Hepatocyte (in vitro differentiated cells): ENCODE data around the gene ARHGAP22. TPM values are rescaled to one million over a fixed set of nuclear protein-coding genes. Genes with fewer than 3 reads are reported as not detected.

Source experiments
- DNase-seq: peaks from one replicate; pipeline ENCODE4 v3.0.0-alpha.2; 2016; ENCODE audit warnings: low spot score
- H2AFZ ChIP-seq: fragments of 200-600 bp; sonication (generic); 2 replicates; pipeline ENCODE4 v1.6.0; 2016; ENCODE audit warnings: antibody characterized with exemption, mild to moderate bottlenecking
- H3K27ac ChIP-seq: fragments of 200-600 bp; sonication (generic); 2 replicates; pipeline ENCODE4 v1.5.1; 2016; ENCODE audit warnings: mild to moderate bottlenecking
- H3K27me3 ChIP-seq: fragments of 200-600 bp; sonication (generic); 2 replicates; pipeline ENCODE4 v1.6.1; 2016
- H3K36me3 ChIP-seq: fragments of 200-600 bp; sonication (generic); replicated peaks from 2 replicates; pipeline ENCODE4 v1.5.1; 2016; ENCODE audit warnings: low read depth; ENCODE audit not compliant: insufficient read depth
- H3K4me1 ChIP-seq: fragments of 200-600 bp; sonication (generic); 2 replicates; pipeline ENCODE4 v1.5.1; 2016; ENCODE audit warnings: mild to moderate bottlenecking, moderate library complexity; ENCODE audit not compliant: insufficient read depth
- H3K4me2 ChIP-seq: fragments of 200-600 bp; sonication (generic); 2 replicates; pipeline ENCODE4 v1.6.0; 2016
- H3K4me3 ChIP-seq: fragments of 200-600 bp; sonication (generic); 2 replicates; pipeline ENCODE4 v1.5.1; 2016; ENCODE audit warnings: mild to moderate bottlenecking
- H3K79me2 ChIP-seq: fragments of 200-600 bp; sonication (generic); 2 replicates; pipeline ENCODE4 v1.6.0; 2017; ENCODE audit warnings: mild to moderate bottlenecking
- H3K9me2 ChIP-seq: fragments of 200-600 bp; sonication (generic); replicated peaks from 2 replicates; pipeline ENCODE4 v1.6.0; 2017; ENCODE audit warnings: mild to moderate bottlenecking; ENCODE audit not compliant: insufficient read depth
- H3K9me3 ChIP-seq: fragments of 200-600 bp; sonication (generic); 2 replicates; pipeline ENCODE4 v1.5.1; 2016; ENCODE audit warnings: low read depth, mild to moderate bottlenecking
- H4K20me1 ChIP-seq: fragments of 200-600 bp; sonication (generic); 2 replicates; pipeline ENCODE4 v1.6.0; 2016; ENCODE audit warnings: mild to moderate bottlenecking; ENCODE audit not compliant: insufficient read depth, poor library complexity, severe bottlenecking
- CTCF ChIP-seq: fragments of 200-600 bp; sonication (generic); IDR thresholded peaks from 2 replicates; pipeline ENCODE4 v1.5.1; 2016; ENCODE audit warnings: antibody characterized with exemption, mild to moderate bottlenecking; ENCODE audit not compliant: poor library complexity
- EZH2 ChIP-seq: fragments of 200-600 bp; sonication (generic); IDR thresholded peaks from 2 replicates; pipeline ENCODE4 v1.6.1; 2016; ENCODE audit warnings: antibody characterized with exemption, mild to moderate bottlenecking, borderline replicate concordance
- EZH2phosphoT487 ChIP-seq: fragments of 200-600 bp; sonication (generic); IDR thresholded peaks from one replicate; pipeline ENCODE4 v1.6.1; 2018; ENCODE audit warnings: antibody characterized with exemption, mild to moderate bottlenecking, low read depth, moderate library complexity; ENCODE audit not compliant: unreplicated experiment, severe bottlenecking
- WGBS: methylation state at CpG from one replicate; pipeline ENCODE4 v1.1.6; 2016; ENCODE audit warnings: low lambda C conversion rate; ENCODE audit errors: missing lambda C conversion rate; 5-methylcytosine and 5-hydroxymethylcytosine counted together
- polyA plus RNA-seq: library from polyadenylated mRNA; unstranded; fragments of >200 nt; fragmentation: Nextera tagmentation; extraction: Ambion mirVana; gene quantifications from 2 replicates; pipeline ENCODE4 v1.2.1, GENCODE V29; 2016
- total RNA-seq: library from RNA; depleted of rRNA; stranded (reverse); fragments of >200 nt; gene quantifications from 2 replicates; pipeline ENCODE4 v1.2.3, GENCODE V29; 2014

ARHGAP22 gene
- total and polyA plus RNA-seq, 2 experiments from 2014 or later: 1.7 to 1.8 TPM

- no peak overlapping the region for H3K4me3 ChIP-seq
- no peaks in the 10 kb centered on the region for H3K9me3 ChIP-seq
- no peak for TF ChIP-seq CTCF
- TF ChIP-seq EZH2: no peak
- no peak for TF ChIP-seq EZH2phosphoT487
- DNase-seq: no peak
- WGBS: 70% methylated on average over 3 of the region's 3 CpGs
- H3K9me2 ChIP-seq: no peaks in the 10 kb centered on the region
- H3K36me3 ChIP-seq: no peaks in the 10 kb centered on the region
- no peak overlapping the region for H3K27ac ChIP-seq
- no peak overlapping the region for H2AFZ ChIP-seq
- H3K4me1 ChIP-seq: peaks cover 31% of the 10 kb centered on the region
- H3K27me3 ChIP-seq: no peaks in the 10 kb centered on the region
- H3K4me2 ChIP-seq: no peak overlapping the region
- H4K20me1 ChIP-seq: no peaks in the 10 kb centered on the region
- no peaks in the 10 kb centered on the region for H3K79me2 ChIP-seq
Observed at GRCh38 chr10:48472501-48473069, 132.3 kb downstream of the ARHGAP22 start.

- no peak for TF ChIP-seq CTCF
- no peak for TF ChIP-seq EZH2phosphoT487
- no peak for TF ChIP-seq EZH2
- Histone ChIP-seq H3K9me3 (no peaks in the 10 kb centered on the region), H3K27me3 (no peaks in the 10 kb centered on the region), H3K4me1 (peaks cover 33% of the 10 kb centered on the region), H3K79me2 (no peaks in the 10 kb centered on the region), H3K4me3 (no peak overlapping the region), H2AFZ (no peak overlapping the region), H3K4me2 (peak overlapping the region; percentile 7), H3K9me2 (no peaks in the 10 kb centered on the region), H3K36me3 (no peaks in the 10 kb centered on the region), H3K27ac (peak overlapping the region; percentile 65), H4K20me1 (no peaks in the 10 kb centered on the region)
- no peak for DNase-seq
- WGBS: 95% methylated on average over 7 of the region's 8 CpGs
Observed at GRCh38 chr10:48470893-48471805, 133.7 kb downstream of the ARHGAP22 start.

- Histone ChIP-seq H3K9me2 (no peaks in the 10 kb centered on the region), H3K36me3 (no peaks in the 10 kb centered on the region), H3K79me2 (no peaks in the 10 kb centered on the region), H3K27me3 (no peaks in the 10 kb centered on the region), H2AFZ (no peak overlapping the region), H3K9me3 (no peaks in the 10 kb centered on the region), H4K20me1 (no peaks in the 10 kb centered on the region), H3K4me1 (peaks cover 33% of the 10 kb centered on the region), H3K4me2 (peak overlapping the region; percentile 7), H3K4me3 (no peak overlapping the region), H3K27ac (peak overlapping the region; percentile 65)
- TF ChIP-seq EZH2phosphoT487: no peak
- TF ChIP-seq EZH2: no peak
- TF ChIP-seq CTCF: no peak
- DNase-seq: peak; percentile 72
- 23% methylated on average over 5 of the region's 5 CpGs for WGBS
Observed at GRCh38 chr10:48470115-48470892, 134.6 kb downstream of the ARHGAP22 start.
